CD8-positive, alpha-beta memory T cell (primary cell): ENCODE data around the gene RGS17. TPM values are rescaled to one million over a fixed set of nuclear protein-coding genes. Genes with fewer than 3 reads are reported as not detected.

Experiments
- CTCF ChIA-PET: fragments of 350-600 bp; sonication (Branson Sonifier 250); formaldehyde crosslinking; loops from one replicate; lab custom pipeline; 2021; ENCODE audit warnings: antibody characterized with exemption; lab: Charles Lee
- POLR2A ChIA-PET: fragments of 350-600 bp; sonication (Branson Sonifier 250); formaldehyde crosslinking; loops from one replicate; lab custom pipeline; 2021; ENCODE audit warnings: antibody characterized with exemption; lab: Charles Lee
- DNase-seq, 5 donors: peaks; one replicate each; pipeline versions ENCODE4 v3.0.0 to v3.0.0-alpha.2; 2020 to 2022; ENCODE audit warnings: mixed read lengths in 1 of 5
- H3K27ac ChIP-seq: one replicate; pipeline ENCODE4 v1.7.0; 2013; ENCODE audit warnings: low read depth, mild to moderate bottlenecking, low read length, moderate library complexity
- H3K27me3 ChIP-seq: 2 replicates; pipeline ENCODE4 v1.7.0; 2013; ENCODE audit warnings: low read length, mild to moderate bottlenecking; ENCODE audit not compliant: insufficient read depth, poor library complexity, severe bottlenecking
- H3K36me3 ChIP-seq: 2 replicates; pipeline ENCODE4 v1.7.0; 2013; ENCODE audit warnings: mild to moderate bottlenecking, low read length, moderate library complexity; ENCODE audit not compliant: insufficient read depth
- H3K4me1 ChIP-seq: 2 replicates; pipeline ENCODE4 v1.7.0; 2013; ENCODE audit warnings: mild to moderate bottlenecking, low read length, moderate library complexity; ENCODE audit not compliant: insufficient read depth
- H3K4me3 ChIP-seq: 2 replicates; pipeline ENCODE4 v1.7.0; 2013; ENCODE audit warnings: mild to moderate bottlenecking, low read length
- H3K9me3 ChIP-seq: 2 replicates; pipeline ENCODE4 v1.7.0; 2013; ENCODE audit warnings: mild to moderate bottlenecking, low read length
- H3K27ac Mint-ChIP-seq, 8 donors: one replicate each; pipeline ENCODE4 v1.8.0; 2020 to 2021; ENCODE audit warnings: mixed read lengths in 8 of 8, mild to moderate bottlenecking in 6 of 8, inconsistent platforms in 3 of 8, moderate library complexity in 3 of 8
- H3K27me3 Mint-ChIP-seq, 2 donors: one replicate each; pipeline ENCODE4 v1.8.0; 2020 to 2021; ENCODE audit warnings: mixed read lengths in 2 of 2, mild to moderate bottlenecking in 1 of 2, moderate library complexity in 1 of 2
- H3K36me3 Mint-ChIP-seq, 3 donors: one replicate each; pipeline ENCODE4 v1.8.0; 2020 to 2021; ENCODE audit warnings: mixed read lengths in 3 of 3, inconsistent platforms in 1 of 3, mild to moderate bottlenecking in 1 of 3
- H3K4me1 Mint-ChIP-seq, 3 donors: one replicate each; pipeline ENCODE4 v1.8.0; 2020 to 2021; ENCODE audit warnings: mixed read lengths in 3 of 3, inconsistent platforms in 1 of 3, mild to moderate bottlenecking in 1 of 3
- H3K4me3 Mint-ChIP-seq, 7 donors: one replicate each; pipeline ENCODE4 v1.8.0; 2020 to 2021; ENCODE audit warnings: mixed read lengths in 7 of 7, mild to moderate bottlenecking in 6 of 7, moderate library complexity in 4 of 7, inconsistent platforms in 2 of 7
- H3K9me3 Mint-ChIP-seq, 5 donors: one replicate each; pipeline ENCODE4 v1.8.0; 2020 to 2022; ENCODE audit warnings: mixed read lengths in 5 of 5, mild to moderate bottlenecking in 3 of 5, moderate library complexity in 2 of 5, inconsistent platforms in 1 of 5
- polyA plus RNA-seq: library from polyadenylated mRNA; unstranded; fragments of 300-500 nt; fragmentation: Illumina TruSeq; gene quantifications from one replicate; pipeline ENCODE4 v1.2.3, GENCODE V29; 2021
- total RNA-seq, 2 experiments: library from RNA; stranded (reverse); gene quantifications; one replicate each; pipeline ENCODE4 v1.2.3, GENCODE V29; 2021

The RGS17 gene, protein sequence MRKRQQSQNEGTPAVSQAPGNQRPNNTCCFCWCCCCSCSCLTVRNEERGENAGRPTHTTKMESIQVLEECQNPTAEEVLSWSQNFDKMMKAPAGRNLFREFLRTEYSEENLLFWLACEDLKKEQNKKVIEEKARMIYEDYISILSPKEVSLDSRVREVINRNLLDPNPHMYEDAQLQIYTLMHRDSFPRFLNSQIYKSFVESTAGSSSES
- total RNA-seq (under 1 TPM in 1 of 2 experiments, not detected in 1; 0.02 TPM), polyA plus RNA-seq (0.49 TPM)

DNA sequence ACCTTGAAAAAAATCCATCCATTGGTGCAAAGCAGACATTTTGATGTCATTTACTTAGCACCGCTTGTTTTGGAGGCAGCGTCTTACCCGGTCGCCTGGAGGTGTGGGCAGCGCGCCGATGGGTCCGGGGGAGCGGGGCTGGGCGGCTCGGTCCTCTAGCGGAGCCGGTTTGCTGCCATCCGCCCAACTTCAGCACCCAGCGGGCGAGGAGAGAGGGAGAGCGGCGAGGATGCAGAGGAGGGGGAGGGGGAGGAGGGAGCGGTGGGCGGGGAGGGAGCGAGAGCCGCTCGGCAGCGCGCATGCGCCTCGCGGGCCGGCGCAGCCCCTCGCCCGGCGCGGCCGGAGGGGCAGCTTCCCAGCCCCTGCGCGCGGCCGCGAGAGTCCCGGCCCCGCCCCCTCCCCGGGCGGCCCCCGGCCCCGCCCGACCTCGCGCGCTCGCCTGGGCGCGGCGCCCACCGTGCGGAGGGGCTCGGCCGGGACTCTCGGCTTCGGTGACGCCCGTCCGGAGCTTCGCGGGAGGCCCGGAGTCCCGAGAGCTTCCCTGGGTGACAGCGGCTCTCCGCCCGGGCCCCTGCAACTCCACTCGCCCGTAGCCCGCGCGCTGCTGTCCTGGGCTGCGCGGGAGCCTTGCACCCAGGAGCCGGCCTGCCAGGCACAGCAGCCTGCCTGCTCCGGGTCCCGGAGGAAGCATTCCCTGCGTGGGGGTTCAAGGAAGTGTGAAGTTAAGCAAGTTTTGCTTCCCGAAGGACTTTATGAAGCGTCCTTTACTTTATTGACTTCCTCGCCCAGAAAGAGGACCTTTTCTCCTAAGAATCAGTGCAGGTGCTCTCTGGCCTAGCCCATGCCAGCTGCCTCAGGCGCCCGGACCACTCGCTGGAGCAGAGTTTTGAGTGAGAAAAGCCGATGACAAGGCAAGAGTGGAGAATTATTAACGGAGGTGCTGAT lies at the start of gene RGS17:
Gene RGS17 (minus strand): TSS at position 246 of the 945 bp plus-strand sequence. CDS start 87,264 bp downstream, outside the sequence.
- Mint-ChIP-seq H3K27ac (peak within 1 kb of the TSS in 1 of 8 donors; percentile 18), H3K4me3 (peak within 1 kb of the TSS; percentile 74 to 92 (median 85)), H3K4me1 (peaks cover 32 to 39% (median 36%) of the 10 kb centered on the region in 3 donors), H3K9me3 (peaks cover 0 to 1% (median 0%) of the 10 kb centered on the region in 5 donors), H3K36me3 (no peaks in the 10 kb centered on the region), H3K27me3 (peaks cover 12 to 55% of the 10 kb centered on the region in 2 donors)
- H3K9me3 ChIP-seq, result no peaks in the 10 kb centered on the region
- H3K27me3 ChIP-seq, result peaks cover 11% of the 10 kb centered on the region
- DNase-seq, result peak in 3 of 5 donors; percentile 21 to 31 (median 23)
- H3K4me3 ChIP-seq, result peak within 1 kb of the TSS; percentile 50
- POLR2A ChIA-PET, result no interaction called here
- H3K36me3 ChIP-seq, result no peaks in the 10 kb centered on the region
- no peak within 1 kb of the TSS for H3K27ac ChIP-seq
- CTCF ChIA-PET, result no interaction called here
- peaks cover 11% of the 10 kb centered on the region for H3K4me1 ChIP-seq

DNA sequence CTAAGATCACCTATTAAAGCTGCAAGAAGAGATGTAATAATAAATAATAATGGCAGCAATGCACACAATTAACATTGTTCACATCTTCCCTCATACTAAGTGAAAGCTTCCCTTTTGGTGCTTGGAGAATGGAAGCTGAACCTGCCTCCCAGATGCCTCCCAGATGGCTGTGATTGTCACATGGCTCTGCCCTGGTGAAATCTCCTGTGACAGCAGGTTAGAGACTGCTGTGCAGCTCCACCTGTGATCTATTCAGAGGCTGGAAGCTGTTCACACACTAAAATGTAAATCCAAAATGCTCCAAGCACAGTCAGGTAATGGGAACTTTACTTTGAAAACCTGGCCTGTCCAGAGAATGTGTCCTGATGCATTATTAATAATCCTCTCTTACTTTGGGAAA lies 41.7 kb upstream of the RGS17 start:
- H3K9me3 ChIP-seq, result no peaks in the 10 kb centered on the region
- no peaks in the 10 kb centered on the region for H3K36me3 Mint-ChIP-seq
- no peak for DNase-seq
- ChIA-PET POLR2A (no interaction called here), CTCF (no interaction called here)
- no peaks in the 10 kb centered on the region for H3K9me3 Mint-ChIP-seq
- H3K27me3 ChIP-seq, result no peaks in the 10 kb centered on the region
- H3K4me1 ChIP-seq, result no peaks in the 10 kb centered on the region
- H3K27ac Mint-ChIP-seq, result no peak overlapping the region
- H3K4me3 ChIP-seq, result no peak overlapping the region
- no peak overlapping the region for H3K4me3 Mint-ChIP-seq
- no peaks in the 10 kb centered on the region for H3K4me1 Mint-ChIP-seq
- H3K27me3 Mint-ChIP-seq, result peaks cover 0 to 17% of the 10 kb centered on the region in 2 donors
- no peaks in the 10 kb centered on the region for H3K36me3 ChIP-seq
- H3K27ac ChIP-seq, result no peak overlapping the region

DNA sequence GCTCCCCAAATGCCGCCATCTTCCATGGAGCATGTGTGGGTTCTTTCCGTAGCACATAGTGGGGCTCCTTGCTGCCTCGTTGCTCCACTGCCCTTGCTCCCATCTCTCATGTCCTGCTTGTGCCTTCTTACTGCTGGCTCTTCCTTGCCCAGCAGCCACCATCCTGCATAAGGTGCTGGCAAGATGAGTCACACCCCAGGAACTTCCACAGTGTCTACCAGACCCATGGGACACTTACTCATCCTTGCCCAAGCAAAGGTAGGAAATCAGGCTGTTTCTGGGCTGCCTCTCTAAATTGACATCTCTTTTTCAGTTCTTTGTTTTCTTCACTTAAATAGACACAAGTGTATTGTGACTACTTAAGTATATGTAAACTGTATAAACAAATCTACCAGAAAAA lies 39.4 kb upstream of the RGS17 start:
- H3K9me3 ChIP-seq, result no peaks in the 10 kb centered on the region
- H3K27ac Mint-ChIP-seq, result no peak overlapping the region
- no peak overlapping the region for H3K27ac ChIP-seq
- H3K27me3 ChIP-seq, result no peaks in the 10 kb centered on the region
- DNase-seq, result no peak
- peaks cover 0 to 14% of the 10 kb centered on the region in 2 donors for H3K27me3 Mint-ChIP-seq
- H3K4me3 ChIP-seq, result no peak overlapping the region
- ChIA-PET CTCF (no interaction called here), POLR2A (no interaction called here)
- H3K4me1 ChIP-seq, result no peaks in the 10 kb centered on the region
- H3K9me3 Mint-ChIP-seq, result no peaks in the 10 kb centered on the region
- H3K36me3 ChIP-seq, result no peaks in the 10 kb centered on the region
- H3K4me3 Mint-ChIP-seq, result no peak overlapping the region
- H3K36me3 Mint-ChIP-seq, result no peaks in the 10 kb centered on the region
- no peaks in the 10 kb centered on the region for H3K4me1 Mint-ChIP-seq

DNA sequence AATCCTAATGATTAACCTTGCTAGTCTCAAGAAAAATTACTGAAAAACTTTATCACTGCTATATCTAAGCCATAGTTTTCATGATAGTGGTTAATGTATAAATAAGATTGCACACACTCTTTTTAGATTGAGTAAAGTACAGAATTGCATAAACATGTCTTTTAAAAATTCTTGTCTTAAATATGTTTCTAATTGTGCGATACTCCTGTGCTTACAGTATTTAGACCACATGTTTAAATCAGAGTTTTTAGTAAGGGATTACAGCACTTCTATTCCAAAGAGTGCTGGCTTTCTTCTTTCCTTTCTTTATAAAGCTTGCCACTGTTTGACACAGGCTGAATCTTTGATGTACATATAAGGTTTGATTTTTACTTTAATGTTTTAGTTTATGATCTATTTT lies 36.8 kb upstream of the RGS17 start:
- no peaks in the 10 kb centered on the region for H3K36me3 Mint-ChIP-seq

DNA sequence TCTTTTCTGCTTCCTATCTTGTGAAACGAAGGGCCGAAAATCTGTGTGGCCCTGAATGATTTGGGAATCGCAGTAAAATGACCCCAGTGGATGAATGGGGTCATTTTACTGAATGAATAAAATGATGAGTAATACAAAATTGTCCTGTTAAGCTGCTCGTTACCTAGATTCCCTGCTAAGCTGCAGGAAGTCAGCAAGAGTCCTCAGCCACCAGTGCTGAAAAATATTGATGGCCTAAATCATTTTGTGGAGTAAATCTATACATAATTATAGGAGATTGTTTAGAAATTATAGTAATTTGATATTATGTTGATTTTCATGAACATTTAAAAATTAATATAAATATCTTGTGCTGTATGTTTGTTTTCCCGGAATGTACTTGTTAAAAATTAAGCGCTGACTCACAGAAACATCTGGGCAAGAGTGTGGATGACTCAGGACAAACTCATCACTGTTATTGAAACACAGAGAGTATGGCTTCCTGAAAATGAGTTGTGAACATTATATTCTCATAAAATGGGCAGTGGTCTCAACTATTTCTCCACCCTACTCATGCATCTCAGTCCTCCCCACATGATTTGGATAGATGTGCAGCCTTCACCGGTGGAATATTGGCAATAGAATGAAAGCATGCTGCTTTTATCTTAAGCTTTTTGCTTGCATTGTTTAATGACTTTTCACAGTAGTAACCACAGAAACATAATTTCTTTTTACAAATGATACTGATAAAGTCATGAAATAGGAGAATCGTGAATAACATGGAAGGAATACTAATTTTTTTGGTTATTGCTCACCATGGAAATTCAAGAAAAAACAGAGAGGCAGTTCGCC lies 36.2 kb upstream of the RGS17 start:
- no peaks in the 10 kb centered on the region for H3K27me3 ChIP-seq
- H3K27me3 Mint-ChIP-seq, result peaks cover 0 to 13% of the 10 kb centered on the region in 2 donors
- H3K9me3 ChIP-seq, result no peaks in the 10 kb centered on the region
- no peaks in the 10 kb centered on the region for H3K4me1 Mint-ChIP-seq
- H3K36me3 ChIP-seq, result no peaks in the 10 kb centered on the region
- no peaks in the 10 kb centered on the region for H3K9me3 Mint-ChIP-seq
- no peak overlapping the region for H3K4me3 Mint-ChIP-seq
- no peaks in the 10 kb centered on the region for H3K4me1 ChIP-seq
- no peak overlapping the region for H3K27ac ChIP-seq
- H3K4me3 ChIP-seq, result no peak overlapping the region
- POLR2A ChIA-PET, result no interaction called here
- no peak overlapping the region for H3K27ac Mint-ChIP-seq
- no peak for DNase-seq
- CTCF ChIA-PET, result no interaction called here
- no peaks in the 10 kb centered on the region for H3K36me3 Mint-ChIP-seq

More for the DNA sequence above, 36.8 kb upstream of the RGS17 start:
- POLR2A ChIA-PET, result no interaction called here
- H3K4me3 ChIP-seq, result no peak overlapping the region
- H3K36me3 ChIP-seq, result no peaks in the 10 kb centered on the region
- CTCF ChIA-PET, result no interaction called here
- no peak for DNase-seq
- Mint-ChIP-seq H3K4me1 (no peaks in the 10 kb centered on the region), H3K27me3 (peaks cover 0 to 13% of the 10 kb centered on the region in 2 donors), H3K27ac (no peak overlapping the region), H3K9me3 (no peaks in the 10 kb centered on the region), H3K4me3 (no peak overlapping the region)
- no peaks in the 10 kb centered on the region for H3K27me3 ChIP-seq
- no peaks in the 10 kb centered on the region for H3K4me1 ChIP-seq
- H3K27ac ChIP-seq, result no peak overlapping the region
- no peaks in the 10 kb centered on the region for H3K9me3 ChIP-seq

DNA sequence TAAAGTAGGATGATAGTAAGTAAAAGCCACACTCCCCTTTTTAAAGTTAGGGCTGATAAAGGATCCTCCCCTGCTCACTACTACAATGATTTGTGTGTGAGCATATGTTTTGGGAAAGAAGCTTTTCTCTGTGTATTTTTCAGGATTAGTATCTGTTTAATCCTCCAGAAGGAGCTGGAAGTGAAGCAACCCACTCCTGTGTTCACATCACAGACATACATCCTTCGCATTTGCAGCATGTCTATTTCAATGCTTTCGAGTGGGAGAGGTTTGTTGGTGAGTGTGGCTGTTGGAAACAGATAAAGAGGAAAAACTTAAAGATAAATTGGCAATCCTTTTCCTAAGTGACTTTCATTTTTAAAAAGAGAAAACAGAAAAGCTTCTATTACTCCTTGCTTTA lies 31.6 kb upstream of the RGS17 start:
- no peak overlapping the region for H3K4me3 ChIP-seq
- Mint-ChIP-seq H3K9me3 (peaks cover 0 to 4% (median 0%) of the 10 kb centered on the region in 5 donors), H3K27me3 (peaks cover 5% of the 10 kb centered on the region in 2 donors), H3K4me3 (no peak overlapping the region), H3K4me1 (no peaks in the 10 kb centered on the region), H3K27ac (no peak overlapping the region), H3K36me3 (no peaks in the 10 kb centered on the region)
- ChIA-PET POLR2A (no interaction called here), CTCF (no interaction called here)
- no peak for DNase-seq
- H3K27ac ChIP-seq, result no peak overlapping the region
- H3K27me3 ChIP-seq, result no peaks in the 10 kb centered on the region
- no peaks in the 10 kb centered on the region for H3K36me3 ChIP-seq
- H3K4me1 ChIP-seq, result no peaks in the 10 kb centered on the region
- H3K9me3 ChIP-seq, result no peaks in the 10 kb centered on the region

DNA sequence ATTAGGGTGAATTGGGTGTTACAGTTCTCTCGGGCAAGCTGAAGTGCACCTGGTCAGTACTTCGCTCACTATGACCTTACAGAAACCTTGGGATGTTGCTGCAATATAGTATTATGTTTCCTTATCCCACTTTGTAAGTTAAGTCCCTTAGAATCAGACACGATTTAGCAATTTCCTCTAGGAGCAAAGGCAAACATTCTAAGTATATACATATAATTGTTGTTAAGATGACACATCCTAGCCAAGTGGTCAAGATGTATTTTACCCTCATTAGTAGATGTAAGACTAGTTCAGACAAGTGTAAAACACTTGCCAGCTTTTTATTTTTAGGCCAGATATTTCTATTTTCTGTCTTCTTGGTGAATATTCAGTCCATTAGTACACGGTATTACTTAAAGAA lies 31.1 kb upstream of the RGS17 start:
- Mint-ChIP-seq H3K36me3 (no peaks in the 10 kb centered on the region), H3K9me3 (peaks cover 0 to 4% (median 0%) of the 10 kb centered on the region in 5 donors), H3K4me1 (no peaks in the 10 kb centered on the region), H3K27ac (no peak overlapping the region), H3K4me3 (no peak overlapping the region), H3K27me3 (peaks cover 5% of the 10 kb centered on the region in 2 donors)
- Histone ChIP-seq H3K27ac (no peak overlapping the region), H3K4me1 (no peaks in the 10 kb centered on the region), H3K27me3 (no peaks in the 10 kb centered on the region), H3K9me3 (no peaks in the 10 kb centered on the region), H3K36me3 (no peaks in the 10 kb centered on the region), H3K4me3 (no peak overlapping the region)
- DNase-seq, result no peak
- POLR2A ChIA-PET, result no interaction called here
- CTCF ChIA-PET, result no interaction called here
